Parathyroid adenoma (tissue), 2 donors: Measurements from ENCODE around the gene RPH3AL.

Experiments
- H2AFZ ChIP-seq: fragments of 300-600 bp; sonication (generic); one replicate; pipeline ENCODE4 v1.7.0; 2017; ENCODE audit warnings: antibody characterized with exemption, mild to moderate bottlenecking
- H3K27ac ChIP-seq: fragments of 300-600 bp; sonication (generic); one replicate; pipeline ENCODE4 v1.7.0; 2017
- H3K27me3 ChIP-seq: fragments of 300-600 bp; sonication (generic); one replicate; pipeline ENCODE4 v1.7.0; 2017; ENCODE audit warnings: low read length; ENCODE audit not compliant: control insufficient read depth, insufficient read depth
- H3K36me3 ChIP-seq: fragments of 300-600 bp; sonication (generic); one replicate; pipeline ENCODE4 v1.7.0; 2017; ENCODE audit warnings: low read length; ENCODE audit not compliant: control insufficient read depth, insufficient read depth
- H3K4me1 ChIP-seq: fragments of 300-600 bp; sonication (generic); one replicate; pipeline ENCODE4 v1.7.0; 2017; ENCODE audit warnings: control low read depth
- H3K4me2 ChIP-seq: fragments of 300-600 bp; sonication (generic); one replicate; pipeline ENCODE4 v1.7.0; 2017; ENCODE audit warnings: low read length
- H3K4me3 ChIP-seq: fragments of 300-600 bp; sonication (generic); one replicate; pipeline ENCODE4 v1.7.0; 2017; ENCODE audit warnings: low read depth, low read length
- H3K79me2 ChIP-seq: fragments of 300-600 bp; sonication (generic); one replicate; pipeline ENCODE4 v1.7.0; 2017; ENCODE audit warnings: control low read depth
- H3K9ac ChIP-seq: fragments of 300-600 bp; sonication (generic); one replicate; pipeline ENCODE4 v1.7.0; 2017; ENCODE audit warnings: mild to moderate bottlenecking
- H3K9me3 ChIP-seq: fragments of 300-600 bp; sonication (generic); one replicate; pipeline ENCODE4 v1.7.0; 2017; ENCODE audit warnings: low read length; ENCODE audit not compliant: control insufficient read depth
- CTCF ChIP-seq: fragments of 300-600 bp; sonication (generic); IDR thresholded peaks from one replicate; pipeline ENCODE4 v1.7.0; 2017; ENCODE audit warnings: antibody characterized with exemption, mild to moderate bottlenecking
- donor health status: primary hyperparathyroidism.

RPH3AL gene

DNA sequence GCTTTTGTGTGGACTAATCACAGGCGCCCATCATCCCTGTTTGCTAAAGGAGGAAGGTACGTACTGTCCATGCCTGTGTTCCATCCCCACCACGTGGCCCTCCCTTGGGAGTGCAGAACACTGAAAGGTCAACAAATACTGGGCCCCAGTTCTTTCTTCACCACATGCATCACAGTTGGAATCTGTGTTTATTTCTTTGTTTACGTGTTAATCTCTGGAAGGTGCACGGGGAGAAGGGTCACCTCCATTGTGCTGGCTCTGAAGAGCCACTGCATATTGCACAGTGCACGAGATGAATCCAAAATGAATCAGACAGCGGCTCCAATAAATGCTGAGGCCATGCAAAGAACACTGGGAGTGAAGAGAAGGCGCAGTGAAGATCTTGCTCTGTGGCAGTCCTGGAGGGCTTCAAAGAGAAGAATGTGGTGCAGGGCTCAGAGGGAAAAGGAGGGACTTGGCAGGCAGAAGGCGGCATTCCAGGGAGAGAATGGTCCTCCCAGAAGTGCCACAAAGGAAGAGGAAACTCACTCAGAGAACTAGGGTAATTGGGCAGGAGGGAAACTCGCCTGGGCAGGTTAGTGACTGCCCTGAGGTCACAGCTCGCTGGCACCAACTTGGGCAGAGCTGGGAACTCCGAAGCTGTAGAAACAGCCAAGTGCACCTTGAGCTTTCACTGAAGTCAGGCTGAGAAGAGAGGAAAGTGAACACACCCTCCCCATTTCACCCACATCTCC is 3.7 kb downstream of the RPH3AL start:
- Histone ChIP-seq H3K4me1 (peaks cover 20% of the 10 kb centered on the region), H3K4me2 (no peak overlapping the region), H3K9me3 (no peaks in the 10 kb centered on the region), H3K36me3 (no peaks in the 10 kb centered on the region), H3K9ac (no peak overlapping the region), H3K27ac (peak overlapping the region; percentile 50), H3K4me3 (no peak overlapping the region), H3K79me2 (peaks cover 4% of the 10 kb centered on the region), H3K27me3 (no peaks in the 10 kb centered on the region), H2AFZ (no peak overlapping the region)
- no peak for TF ChIP-seq CTCF

DNA sequence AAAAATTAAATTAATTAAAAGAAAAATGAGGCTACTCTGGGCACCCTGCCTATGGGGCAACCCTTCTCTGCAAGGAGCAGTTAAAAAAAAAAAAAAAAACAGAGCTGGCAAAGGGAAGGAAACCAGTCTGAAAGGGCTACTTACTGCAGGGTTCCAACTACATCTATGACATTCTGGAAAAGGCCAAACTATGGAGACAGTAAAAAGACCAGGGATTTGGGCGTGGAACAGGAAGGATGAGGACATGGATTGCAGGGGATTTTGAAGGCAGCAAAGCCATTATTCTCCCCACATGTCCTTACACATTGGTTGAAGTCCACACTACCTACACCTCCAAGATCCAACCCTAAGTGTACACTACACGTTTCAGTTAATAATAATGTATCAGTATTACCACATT is 4.6 kb downstream of the RPH3AL start:
- Histone ChIP-seq H2AFZ (no peak overlapping the region), H3K79me2 (peaks cover 4% of the 10 kb centered on the region), H3K9me3 (no peaks in the 10 kb centered on the region), H3K4me1 (peaks cover 20% of the 10 kb centered on the region), H3K36me3 (no peaks in the 10 kb centered on the region), H3K27me3 (no peaks in the 10 kb centered on the region), H3K4me2 (no peak overlapping the region), H3K27ac (peak overlapping the region; percentile 50), H3K4me3 (no peak overlapping the region), H3K9ac (no peak overlapping the region)
- no peak for TF ChIP-seq CTCF

DNA sequence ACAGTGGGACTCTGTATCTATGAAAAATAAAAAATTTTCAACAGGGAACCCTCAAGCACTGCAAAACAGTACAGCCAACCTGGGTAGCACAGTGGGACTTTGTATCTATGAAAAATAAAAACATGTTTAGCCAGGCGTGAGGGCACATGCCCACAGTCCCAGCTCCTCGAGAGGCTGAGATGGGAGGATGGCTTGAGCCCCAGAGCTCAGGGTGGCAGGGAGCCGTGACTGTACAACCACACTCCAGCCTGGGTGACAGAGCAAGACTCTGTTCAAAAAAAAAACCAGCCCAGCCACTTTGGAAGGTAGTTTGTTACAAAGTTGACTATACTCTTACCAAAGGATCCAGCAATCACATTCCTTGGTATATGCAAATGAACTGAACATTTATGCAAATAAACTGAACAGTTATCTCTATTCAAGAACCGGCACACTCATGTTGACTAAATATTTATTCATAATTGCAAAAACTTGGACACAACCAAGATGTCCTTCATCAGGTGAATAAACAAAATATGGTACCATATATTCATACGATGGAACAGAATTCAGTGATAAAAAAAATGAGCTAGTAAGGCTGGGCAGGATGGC is 5.2 kb downstream of the RPH3AL start:
- Histone ChIP-seq H3K27ac (no peak overlapping the region), H3K79me2 (peaks cover 4% of the 10 kb centered on the region), H2AFZ (no peak overlapping the region), H3K4me3 (no peak overlapping the region), H3K9ac (no peak overlapping the region), H3K27me3 (no peaks in the 10 kb centered on the region), H3K4me1 (peaks cover 20% of the 10 kb centered on the region), H3K4me2 (no peak overlapping the region), H3K9me3 (no peaks in the 10 kb centered on the region), H3K36me3 (no peaks in the 10 kb centered on the region)
- TF ChIP-seq CTCF: no peak

- no peaks in the 10 kb centered on the region for H3K9me3 ChIP-seq
- peaks cover 18% of the 10 kb centered on the region for H3K4me1 ChIP-seq
- H3K4me2 ChIP-seq: no peak overlapping the region
- no peaks in the 10 kb centered on the region for H3K36me3 ChIP-seq
- H3K4me3 ChIP-seq: no peak overlapping the region
- peaks cover 4% of the 10 kb centered on the region for H3K79me2 ChIP-seq
- no peak overlapping the region for H2AFZ ChIP-seq
- no peak overlapping the region for H3K9ac ChIP-seq
- no peak for TF ChIP-seq CTCF
- H3K27me3 ChIP-seq: no peaks in the 10 kb centered on the region
- no peak overlapping the region for H3K27ac ChIP-seq
Observed at GRCh38 chr17:345992-346785, 6.4 kb downstream of the RPH3AL start.
